ENCODE results near the gene SPRR2B.
"Not testable (repeated sequence)": the region's sequence is repeated elsewhere in the genome, so short reads cannot be mapped to it uniquely, and the experiment has no call there.

Gene SPRR2B

DNA sequence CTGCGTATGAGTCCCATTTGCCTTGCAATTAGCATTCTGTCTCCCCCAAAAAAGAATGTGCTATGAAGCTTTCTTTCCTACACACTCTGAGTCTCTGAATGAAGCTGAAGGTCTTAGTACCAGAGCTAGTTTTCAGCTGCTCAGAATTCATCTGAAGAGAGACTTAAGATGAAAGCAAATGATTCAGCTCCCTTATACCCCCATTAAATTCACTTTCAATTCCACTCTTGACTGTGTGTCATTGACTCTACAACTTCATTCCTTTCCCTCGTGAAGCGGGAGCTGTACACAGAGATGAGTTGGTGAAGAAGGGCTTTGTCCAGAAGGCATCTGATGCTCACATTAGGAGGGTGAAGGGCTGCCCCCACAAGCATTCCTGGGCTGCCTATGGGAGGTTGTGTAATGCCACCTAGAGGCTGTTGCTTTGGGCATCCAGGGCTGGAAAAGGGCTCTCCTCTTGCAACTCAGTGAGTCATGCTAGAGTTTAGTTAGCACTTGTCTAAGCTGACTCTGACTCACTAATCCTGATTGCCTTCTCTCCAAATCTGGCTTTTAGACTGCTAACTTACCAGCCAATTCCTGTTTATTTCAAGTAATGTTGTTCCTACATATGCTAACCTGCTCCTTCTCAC, 38.6 kb downstream of the SPRR2B start:
- no peak for DNase-seq

DNA sequence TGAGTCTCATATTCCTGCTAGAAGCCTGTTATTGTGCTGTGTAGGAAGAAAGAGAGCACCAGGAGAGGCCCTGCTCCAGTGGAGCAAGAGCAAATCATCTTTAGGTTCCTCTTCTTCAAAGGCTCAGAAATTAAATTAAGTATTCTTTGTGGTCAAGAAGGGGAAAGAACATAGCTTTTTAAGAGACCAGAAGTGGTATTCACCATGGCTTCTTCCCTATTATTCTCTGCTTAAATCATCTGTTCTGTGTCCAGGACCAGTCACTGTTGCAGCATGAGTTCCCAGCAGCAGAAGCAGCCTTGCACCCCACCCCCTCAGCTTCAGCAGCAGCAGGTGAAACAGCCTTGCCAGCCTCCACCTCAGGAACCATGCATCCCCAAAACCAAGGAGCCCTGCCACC, 39.3 kb downstream of the SPRR2B start:
- no peak for DNase-seq

DNA sequence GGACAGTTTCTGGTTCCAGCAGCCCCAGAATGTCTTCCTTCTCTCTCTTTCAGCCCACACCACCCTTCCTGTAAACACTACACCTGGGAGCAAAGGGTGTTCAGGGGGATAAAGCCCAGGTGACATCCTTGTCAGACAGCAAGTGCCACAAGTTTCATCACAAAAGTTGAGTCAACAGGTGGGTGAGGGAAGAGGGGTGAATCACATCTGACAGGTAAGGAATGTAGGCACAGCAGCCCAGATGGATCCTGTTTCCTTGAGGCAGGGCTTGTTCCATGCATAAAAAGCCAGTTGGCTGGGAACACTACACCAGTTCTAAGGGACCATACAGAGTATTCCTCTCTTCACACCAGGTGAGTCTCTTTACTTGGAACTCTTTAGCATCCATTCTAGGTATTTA, 40.5 kb downstream of the SPRR2B start, which contains the start of gene SPRR1B:
SPRR1B (plus strand) TSS at position 309 of the 400 bp plus-strand sequence. CDS start 1,143 bp downstream, outside the sequence.
- no peak for DNase-seq

DNA sequence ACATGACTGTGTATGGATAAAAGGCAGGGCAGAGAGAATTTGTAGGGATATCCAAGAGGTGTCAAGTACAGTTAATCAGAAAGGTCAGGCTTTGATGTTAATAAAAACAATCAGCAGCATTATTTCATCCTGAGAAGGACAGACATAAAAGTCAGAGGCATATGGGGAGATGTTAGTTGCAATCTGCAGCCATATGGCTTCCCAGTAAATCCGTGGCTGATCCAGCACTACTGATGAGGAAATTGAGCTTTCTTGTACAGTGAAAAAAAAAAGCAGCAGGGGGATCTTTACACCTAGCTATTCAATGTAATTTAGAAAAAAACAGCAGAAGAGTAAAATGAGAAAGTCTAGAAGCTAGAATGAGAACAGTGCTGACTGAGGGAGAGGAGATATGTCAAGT, 42.6 kb downstream of the SPRR2B start:
- DNase-seq, result no peak

DNA sequence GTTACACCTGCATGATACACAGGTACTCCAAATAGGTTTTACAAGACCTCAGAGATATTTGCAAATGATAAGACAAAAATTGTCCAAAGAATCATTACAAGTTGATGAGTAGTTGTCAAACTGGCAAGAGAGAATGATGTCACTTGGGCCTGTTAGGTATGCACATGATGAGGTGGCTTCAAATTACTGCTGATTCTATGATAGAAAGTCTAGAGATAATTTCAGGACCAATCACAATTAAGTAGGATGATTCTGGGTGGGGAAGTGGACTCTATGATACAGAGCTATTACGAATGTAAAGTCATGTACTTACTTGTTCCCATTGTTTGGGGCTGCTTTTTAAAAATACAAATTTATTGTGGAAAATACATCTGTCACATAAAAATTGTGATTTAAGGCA, 45.6 kb downstream of the SPRR2B start:
- DNase-seq, result no peak

DNA sequence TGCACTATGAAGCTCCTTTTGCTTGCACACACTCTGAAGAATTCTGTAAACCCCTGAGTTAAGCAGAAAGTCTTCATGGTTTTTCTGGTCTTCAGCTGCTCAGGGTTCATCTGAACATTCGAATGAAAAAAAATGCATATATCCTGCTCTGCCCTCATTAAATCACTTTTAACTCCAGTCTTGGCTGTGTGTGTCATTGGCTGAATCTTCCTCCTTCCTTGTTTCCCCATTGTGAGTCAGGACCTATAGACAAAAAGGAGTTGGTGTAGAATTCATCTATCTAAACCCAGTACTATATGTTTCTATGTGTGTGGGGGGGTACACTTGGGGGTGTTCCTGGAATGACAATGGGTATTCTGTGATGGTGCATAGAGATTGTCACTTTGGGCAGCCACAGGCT, 47.0 kb downstream of the SPRR2B start:
- DNase-seq, result no peak

DNA sequence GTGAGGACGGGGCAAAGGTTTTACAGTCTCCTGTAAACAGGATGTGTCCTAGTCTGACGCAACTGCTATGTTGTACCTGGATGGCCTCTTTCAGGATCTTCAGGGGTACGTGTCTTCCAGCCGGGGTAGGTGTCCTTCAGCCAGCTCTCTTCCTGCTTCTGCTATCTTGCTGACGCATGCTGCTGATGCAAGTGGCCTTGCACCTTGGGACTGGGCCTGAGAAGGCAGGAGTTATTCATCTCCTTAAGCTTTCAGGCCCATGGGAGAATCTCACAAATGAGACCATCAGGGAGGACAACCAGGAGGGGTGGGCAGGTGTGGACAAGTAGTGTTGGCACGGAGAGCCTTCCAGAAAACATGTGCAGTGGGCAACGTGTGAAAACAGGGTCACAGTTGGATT, 48.3 kb downstream of the SPRR2B start:
- no peak for DNase-seq

DNA sequence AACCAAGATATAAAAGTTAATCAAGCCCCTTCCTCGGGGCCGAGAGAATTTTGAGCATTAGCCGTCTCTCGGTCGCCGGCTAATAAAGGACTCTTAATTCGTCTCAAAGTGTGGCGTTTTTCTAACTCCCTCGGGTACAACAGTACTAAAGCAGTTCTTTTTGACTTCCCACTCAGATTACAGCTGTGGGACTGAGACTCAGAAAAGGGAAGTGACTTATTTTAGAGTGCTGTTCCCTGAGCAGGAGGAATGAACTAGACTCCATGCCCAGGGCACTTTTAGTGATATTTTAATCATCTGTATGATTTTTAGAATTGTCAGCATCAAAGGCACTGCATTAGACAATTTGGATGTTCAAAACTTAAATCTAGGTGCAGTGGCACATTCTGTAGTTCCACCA, 49.1 kb downstream of the SPRR2B start:
- not testable (repeated sequence) for DNase-seq

DNA sequence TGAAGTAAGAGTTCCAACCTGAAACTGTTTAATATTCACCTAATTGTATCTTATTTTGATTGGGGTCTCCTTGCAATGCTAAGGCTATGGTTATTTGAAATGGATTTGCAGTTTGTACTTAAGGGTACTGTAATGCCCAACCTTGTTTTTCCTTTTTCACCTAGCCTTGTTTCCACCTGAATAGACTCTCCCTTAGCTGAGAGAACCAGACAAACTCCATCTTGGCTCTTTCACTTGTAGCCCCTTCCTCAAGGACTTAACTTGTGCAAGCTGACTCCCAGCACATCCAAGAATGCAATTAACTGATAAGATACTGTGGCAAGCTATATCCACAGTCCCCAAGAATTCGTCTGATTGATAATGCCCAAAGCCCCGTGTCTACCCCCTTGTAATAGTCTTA, 49.6 kb downstream of the SPRR2B start:
- not testable (repeated sequence) for DNase-seq

Measured in activated CD8-positive, alpha-beta memory T cell treated with anti-CD3 and anti-CD28 coated beads, Interleukin-2, amount 50 U/mL, for 4 hours (primary cell).